ENCODE data around the gene PALLD. TPM values are rescaled to one million over a fixed set of nuclear protein-coding genes. Genes with fewer than 3 reads are reported as not detected.
A peak's percentile ranks its signal among the peaks of the same experiment; 100 is the strongest.

The PALLD gene
- total and polyA plus RNA-seq, 7 donors = 40.7 to 1,991 (median 1,233) TPM

DNA sequence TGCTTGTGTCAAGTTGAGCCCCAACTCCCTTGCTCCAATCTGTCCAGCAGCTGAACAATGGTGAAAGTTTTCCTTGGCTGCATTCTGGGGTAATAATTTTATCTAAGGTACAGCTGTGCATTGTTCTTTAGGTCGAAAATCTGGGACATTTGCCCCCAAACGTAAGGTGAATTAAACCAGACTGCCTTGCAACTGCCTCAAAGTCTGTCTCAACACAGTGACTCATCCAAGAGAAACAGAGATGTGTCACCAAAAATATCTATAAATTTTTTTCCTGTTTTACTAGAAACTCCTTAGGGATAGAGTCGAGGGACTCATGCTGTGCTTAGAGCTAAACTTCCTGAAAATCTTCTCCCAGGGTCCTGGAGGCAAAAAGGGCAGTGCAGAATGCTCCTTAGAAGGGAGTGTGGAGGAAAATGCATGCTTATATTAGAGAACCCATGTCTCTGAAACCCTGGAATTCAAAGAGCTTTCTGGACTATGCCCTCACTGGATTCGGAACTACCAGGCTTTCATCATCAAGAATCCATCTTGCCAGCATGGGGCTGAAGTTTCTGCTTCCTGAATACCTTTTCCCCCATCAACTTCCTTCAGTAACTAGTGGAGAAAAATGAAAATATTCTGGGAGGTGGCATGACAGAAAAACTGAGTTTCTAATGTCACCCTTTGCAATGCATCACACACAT lies 115.7 kb downstream of the PALLD start:
- TF ChIP-seq EP300 (IDR thresholded peaks at IDR 0.05) = no peak
- no peak for TF ChIP-seq POLR2AphosphoS5 (IDR thresholded peaks at IDR 0.05)
- TF ChIP-seq, protein P1, sequence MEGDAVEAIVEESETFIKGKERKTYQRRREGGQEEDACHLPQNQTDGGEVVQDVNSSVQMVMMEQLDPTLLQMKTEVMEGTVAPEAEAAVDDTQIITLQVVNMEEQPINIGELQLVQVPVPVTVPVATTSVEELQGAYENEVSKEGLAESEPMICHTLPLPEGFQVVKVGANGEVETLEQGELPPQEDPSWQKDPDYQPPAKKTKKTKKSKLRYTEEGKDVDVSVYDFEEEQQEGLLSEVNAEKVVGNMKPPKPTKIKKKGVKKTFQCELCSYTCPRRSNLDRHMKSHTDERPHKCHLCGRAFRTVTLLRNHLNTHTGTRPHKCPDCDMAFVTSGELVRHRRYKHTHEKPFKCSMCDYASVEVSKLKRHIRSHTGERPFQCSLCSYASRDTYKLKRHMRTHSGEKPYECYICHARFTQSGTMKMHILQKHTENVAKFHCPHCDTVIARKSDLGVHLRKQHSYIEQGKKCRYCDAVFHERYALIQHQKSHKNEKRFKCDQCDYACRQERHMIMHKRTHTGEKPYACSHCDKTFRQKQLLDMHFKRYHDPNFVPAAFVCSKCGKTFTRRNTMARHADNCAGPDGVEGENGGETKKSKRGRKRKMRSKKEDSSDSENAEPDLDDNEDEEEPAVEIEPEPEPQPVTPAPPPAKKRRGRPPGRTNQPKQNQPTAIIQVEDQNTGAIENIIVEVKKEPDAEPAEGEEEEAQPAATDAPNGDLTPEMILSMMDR (IDR thresholded peaks at IDR 0.05) = no peak
- no peak for TF ChIP-seq POLR2A (IDR thresholded peaks at IDR 0.05)
- Histone ChIP-seq H3K4me1 (peaks cover 0 to 15% (median 9%) of the 10 kb centered on the region in 4 donors), H3K27ac (no peak overlapping the region), H3K27me3 (no peaks in the 10 kb centered on the region), H3K36me3 (no peaks in the 10 kb centered on the region), H3K4me3 (no peak overlapping the region), H3K9me3 (no peaks in the 10 kb centered on the region)
- 72 to 74% methylated on average over 4 of the region's 4 CpGs for WGBS, 2 donors
- no peak for DNase-seq
- intact Hi-C loops (cut with DNase I) = no loop called here

DNA sequence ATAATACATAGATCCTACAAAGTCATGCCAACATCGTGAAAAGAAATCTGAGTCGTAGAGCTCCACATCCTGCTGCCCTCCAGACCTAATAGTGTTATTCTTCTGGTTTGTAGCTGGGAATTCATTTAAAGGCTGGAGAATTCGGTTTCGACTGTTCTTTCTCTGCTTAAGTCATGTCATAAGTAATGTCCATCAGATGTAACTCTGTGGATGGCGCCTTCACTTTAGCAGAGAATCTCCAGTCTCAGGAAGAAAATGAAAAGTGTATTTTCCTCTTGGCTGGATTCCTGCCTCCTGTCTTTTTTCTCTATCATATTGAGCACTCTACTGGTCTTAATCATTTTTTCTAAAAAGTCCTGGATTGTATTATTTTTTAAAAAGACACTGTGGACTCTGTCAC lies 117.0 kb downstream of the PALLD start:
- intact Hi-C loops (cut with DNase I) = no loop called here
- WGBS, 2 donors = 91 to 95% methylated on average over 5 of the region's 5 CpGs

DNA sequence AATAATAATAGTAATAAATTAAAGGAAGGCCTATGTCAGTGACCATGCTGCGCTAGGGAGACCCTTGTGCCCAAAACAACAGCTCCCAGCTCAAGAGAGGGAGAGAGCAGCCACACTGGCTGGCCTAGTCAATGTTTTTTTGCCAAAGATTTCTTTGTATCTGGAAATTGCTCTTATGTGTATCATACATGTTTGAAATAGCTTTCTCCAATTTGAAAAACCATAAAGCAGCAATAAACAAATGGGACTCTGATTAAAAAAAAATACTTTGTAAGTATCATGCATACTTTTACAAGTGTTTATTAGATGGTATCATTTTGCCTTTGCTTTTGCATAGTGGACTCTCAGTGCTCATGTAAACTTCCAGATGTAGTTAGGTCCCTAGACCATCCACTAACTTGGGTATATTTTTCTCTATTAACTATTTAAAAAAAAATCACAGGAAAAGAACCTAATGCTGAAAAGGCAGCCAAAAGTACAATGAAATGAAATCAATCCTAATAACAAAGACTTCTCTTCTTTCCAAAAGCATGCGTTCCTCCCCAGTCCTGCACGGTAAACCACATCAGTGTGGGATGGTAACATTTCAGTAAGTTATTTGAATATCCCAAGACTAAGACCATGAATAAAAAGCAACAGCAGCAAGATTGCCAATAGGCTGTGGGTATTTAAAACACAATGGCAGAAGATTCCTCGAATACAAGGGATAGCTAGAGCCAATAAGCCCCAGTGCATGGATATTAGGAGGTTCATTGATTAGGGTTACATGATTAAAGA lies 117.6 kb downstream of the PALLD start:
- 94 to 96% methylated on average over 4 of the region's 4 CpGs for WGBS, 2 donors
- H3K36me3 ChIP-seq = no peaks in the 10 kb centered on the region
- peaks cover 0 to 15% (median 9%) of the 10 kb centered on the region in 4 donors for H3K4me1 ChIP-seq
- H3K27ac ChIP-seq = no peak overlapping the region
- DNase-seq = no peak
- intact Hi-C loops (cut with DNase I) = no loop called here
- H3K9me3 ChIP-seq = no peaks in the 10 kb centered on the region
- H3K27me3 ChIP-seq = no peaks in the 10 kb centered on the region
- no peak overlapping the region for H3K4me3 ChIP-seq
- TF ChIP-seq, protein P1 (IDR thresholded peaks at IDR 0.05) = no peak
- TF ChIP-seq POLR2A (IDR thresholded peaks at IDR 0.05) (no peak), EP300 (IDR thresholded peaks at IDR 0.05) (no peak), POLR2AphosphoS5 (IDR thresholded peaks at IDR 0.05) (no peak)

More for the DNA sequence above, 117.0 kb downstream of the PALLD start:
- peaks cover 0 to 15% (median 9%) of the 10 kb centered on the region in 4 donors for H3K4me1 ChIP-seq
- DNase-seq = no peak
- no peaks in the 10 kb centered on the region for H3K27me3 ChIP-seq
- TF ChIP-seq POLR2A (IDR thresholded peaks at IDR 0.05) = no peak
- no peak for TF ChIP-seq POLR2AphosphoS5 (IDR thresholded peaks at IDR 0.05)
- no peak for TF ChIP-seq EP300 (IDR thresholded peaks at IDR 0.05)
- TF ChIP-seq, protein P1 (IDR thresholded peaks at IDR 0.05) = no peak
- H3K36me3 ChIP-seq = no peaks in the 10 kb centered on the region
- H3K4me3 ChIP-seq = no peak overlapping the region
- no peaks in the 10 kb centered on the region for H3K9me3 ChIP-seq
- no peak overlapping the region for H3K27ac ChIP-seq

DNA sequence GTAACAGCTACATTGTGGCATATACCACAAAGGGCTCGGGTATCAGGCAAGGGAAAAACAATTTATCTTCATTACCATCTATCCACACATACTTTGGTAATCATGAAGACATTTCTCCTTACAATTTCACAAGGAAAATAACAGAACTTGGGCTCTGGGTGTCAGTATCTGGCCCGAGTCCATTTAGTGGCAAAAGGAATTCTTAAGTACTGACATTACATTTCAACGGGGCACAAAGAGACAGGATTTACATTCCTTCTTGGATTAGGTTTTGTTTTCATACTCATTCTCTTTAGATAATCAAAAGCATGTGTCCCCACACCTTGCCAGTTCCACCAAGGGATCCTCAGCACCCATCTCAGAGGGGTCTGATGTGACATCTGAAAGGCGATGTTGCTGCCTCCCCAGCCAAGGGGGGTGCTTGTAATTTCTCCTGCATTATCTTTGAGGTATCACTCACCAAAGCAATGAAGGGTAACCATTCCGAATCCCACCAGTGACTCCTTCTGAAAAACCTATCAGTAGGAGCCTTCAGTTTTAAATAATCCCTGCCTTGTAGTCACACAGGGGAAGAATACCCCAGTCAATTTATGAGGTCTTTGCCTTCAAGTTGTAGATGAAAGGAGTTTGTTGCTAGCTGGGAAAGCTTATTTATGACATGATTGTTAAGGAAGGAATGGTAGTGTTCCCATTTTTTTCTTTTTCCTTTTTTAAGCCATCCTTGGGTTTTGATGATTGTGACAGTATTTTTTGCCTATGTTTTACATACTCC lies 118.6 kb downstream of the PALLD start:
- Histone ChIP-seq H3K9me3 (no peaks in the 10 kb centered on the region), H3K27me3 (no peaks in the 10 kb centered on the region), H3K4me3 (no peak overlapping the region), H3K36me3 (no peaks in the 10 kb centered on the region), H3K27ac (peak overlapping the region in 1 of 4 donors; percentile 18), H3K4me1 (peaks cover 0 to 19% (median 12%) of the 10 kb centered on the region in 4 donors)
- intact Hi-C loops (cut with DNase I) = no loop called here
- WGBS, 2 donors = 82 to 85% methylated on average over 5 of the region's 5 CpGs
- no peak for DNase-seq
- TF ChIP-seq EP300 (IDR thresholded peaks at IDR 0.05) (no peak), POLR2AphosphoS5 (IDR thresholded peaks at IDR 0.05) (no peak), POLR2A (IDR thresholded peaks at IDR 0.05) (no peak)
- TF ChIP-seq, protein P1 (IDR thresholded peaks at IDR 0.05) = no peak

Measured in sigmoid colon (tissue), 7 donors.